HepG2 (cell line): ENCODE measurements around the gene BSG. TPM values are rescaled to one million over a fixed set of nuclear protein-coding genes. Genes with fewer than 3 reads are reported as not detected.

ENCODE experiments used
- ATAC-seq: fragments of 200-7000 bp; cut with Tn5 transposase; 3 replicates; pipeline ENCODE4 v1.9.1; 2020; ENCODE audit warnings: mild to moderate bottlenecking, moderate library complexity
- BruUV-seq: library from RNA; stranded (reverse); fragments of 400-500 nt; replicated peaks from 2 replicates; lab custom pipeline; 2021; lab: Mats Ljungman, UMichigan
- CTCF ChIA-PET: fragments of 300-600 bp; formaldehyde crosslinking; extraction: SDS; loops from one replicate; lab custom pipeline; 2021; ENCODE audit warnings: low total read pairs, inconsistent platforms, low intra/inter-chr PET ratio; lab: Yijun Ruan, JAX
- POLR2A ChIA-PET: fragments of 350-600 bp; sonication (Branson Sonifier 250); formaldehyde crosslinking; loops from one replicate; lab custom pipeline; 2020; ENCODE audit warnings: antibody characterized with exemption, inconsistent platforms; lab: Yijun Ruan, JAX
- DNase-seq: peaks from one replicate; pipeline ENCODE4 v3.0.0-alpha.2; 2015; ENCODE audit warnings: low spot score
- FAIRE-seq: peaks from 3 replicates; lab custom pipeline; 2011; peaks lifted over from hg19 to GRCh38; lab: Jason Lieb, UNC
- H2AFZ ChIP-seq: one replicate; pipeline ENCODE4 v1.6.1; 2011; ENCODE audit warnings: low read length, inconsistent platforms
- H3K27ac ChIP-seq: fragments of 300-600 bp; 3 replicates; pipeline ENCODE4 v1.8.0; 2011; ENCODE audit warnings: mixed run types, mild to moderate bottlenecking, mixed read lengths, low read length, inconsistent platforms; ENCODE audit not compliant: insufficient read depth; ENCODE audit errors: extremely low read length
- H3K27me3 ChIP-seq, 2 experiments: fragments of 200-600 bp in 1 of 2; 2 replicates in 1 of 2; 3 replicates in 1 of 2; pipeline versions ENCODE4 v1.6.0 to v1.8.0; 2011; ENCODE audit warnings: low read length in 2 of 2, mild to moderate bottlenecking in 2 of 2, moderate library complexity in 2 of 2, inconsistent platforms in 1 of 2; ENCODE audit not compliant: insufficient read depth in 2 of 2, control insufficient read depth in 1 of 2
- H3K36me3 ChIP-seq, 2 experiments: fragments of 200-600 bp in 1 of 2; replicated peaks in 1 of 2; 2 replicates in 1 of 2; 3 replicates in 1 of 2; pipeline versions ENCODE4 v1.5.1 to v1.8.0; 2011; ENCODE audit warnings: low read length in 2 of 2, inconsistent platforms in 1 of 2; ENCODE audit not compliant: insufficient read depth in 2 of 2, control insufficient read depth in 1 of 2
- H3K4me1 ChIP-seq: 2 replicates; pipeline ENCODE4 v1.5.1; 2012; ENCODE audit warnings: low read length, inconsistent platforms; ENCODE audit not compliant: insufficient read depth
- H3K4me2 ChIP-seq: 2 replicates; pipeline ENCODE4 v1.6.0; 2011; ENCODE audit warnings: low read depth, low read length, inconsistent platforms
- H3K4me3 ChIP-seq, 3 experiments: fragments of 200-600 bp in 1 of 3; sonication (generic), shearing (Covaris generic) in 1 of 3; replicated peaks in 1 of 3; 2 replicates each; pipeline ENCODE4 v1.5.1; 2011 to 2016; ENCODE audit warnings: low read length in 3 of 3, inconsistent platforms in 2 of 3, low read depth in 2 of 3, mild to moderate bottlenecking in 2 of 3, control low read depth in 1 of 3, mixed read lengths in 1 of 3; ENCODE audit not compliant: insufficient read depth in 1 of 3
- H3K79me2 ChIP-seq: one replicate; pipeline ENCODE4 v1.6.1; 2011; ENCODE audit warnings: low read length, inconsistent platforms; ENCODE audit not compliant: insufficient read depth
- H3K9ac ChIP-seq: 2 replicates; pipeline ENCODE4 v1.6.0; 2011; ENCODE audit warnings: mild to moderate bottlenecking, low read depth, low read length, inconsistent platforms; ENCODE audit not compliant: insufficient read depth
- H3K9me3 ChIP-seq: 2 replicates; pipeline ENCODE4 v1.5.1; 2012; ENCODE audit warnings: mild to moderate bottlenecking, low read length
- H4K20me1 ChIP-seq: 2 replicates; pipeline ENCODE4 v1.6.0; 2011; ENCODE audit warnings: inconsistent platforms, mild to moderate bottlenecking, low read length, moderate library complexity; ENCODE audit not compliant: insufficient read depth
- ATF7-NPFF ChIP-seq: sonication (generic); formaldehyde crosslinking; IDR thresholded peaks from 2 replicates; pipeline ENCODE4 v1.8.1; 2023; ENCODE audit warnings: mild to moderate bottlenecking, low read depth, missing genetic modification reagents, moderate library complexity
- EP300 ChIP-seq, 3 experiments: sonication (generic) in 1 of 3; formaldehyde crosslinking in 1 of 3; IDR thresholded peaks; 2 replicates each; pipeline versions ENCODE4 v1.5.1 to v1.6.1; 2011 to 2020; ENCODE audit warnings: low read depth in 2 of 3, low read length in 2 of 3, borderline replicate concordance in 1 of 3, improper control_type of control experiment in 1 of 3, mild to moderate bottlenecking in 1 of 3, missing genetic modification reagents in 1 of 3, moderate library complexity in 1 of 3
- FOXO1 ChIP-seq: sonication (generic); formaldehyde crosslinking; IDR thresholded peaks from 2 replicates; pipeline ENCODE4 v1.4.0; 2020; ENCODE audit warnings: missing genetic modification reagents
- FOXP4 ChIP-seq: sonication (generic); formaldehyde crosslinking; IDR thresholded peaks from 2 replicates; pipeline ENCODE4 v1.4.0; 2020; ENCODE audit warnings: missing genetic modification reagents
- NFE2L1 ChIP-seq: sonication (generic); formaldehyde crosslinking; IDR thresholded peaks from 2 replicates; pipeline ENCODE4 v1.4.0; 2020; ENCODE audit warnings: missing genetic modification reagents, mild to moderate bottlenecking, borderline replicate concordance
- RARA ChIP-seq: IDR thresholded peaks from 2 replicates; pipeline ENCODE4 v1.6.1; 2016; ENCODE audit warnings: missing genetic modification reagents, missing compliant biosample characterization
- SAP130 ChIP-seq: IDR thresholded peaks from 2 replicates; pipeline ENCODE4 v1.6.1; 2016; ENCODE audit warnings: low read depth
- SP1 ChIP-seq, 2 experiments: fragments of 450-650 bp in 1 of 2; sonication (generic) in 1 of 2; formaldehyde crosslinking in 1 of 2; IDR thresholded peaks; 2 replicates each; pipeline versions ENCODE4 v1.4.0 to v1.6.1; 2016 to 2020; ENCODE audit warnings: missing genetic modification reagents in 1 of 2
- TCF7 ChIP-seq: sonication (generic); IDR thresholded peaks from 2 replicates; pipeline ENCODE4 v1.6.1; 2016; ENCODE audit warnings: antibody characterized with exemption, low read depth
- ZBTB10 ChIP-seq: sonication (generic); formaldehyde crosslinking; IDR thresholded peaks from 2 replicates; pipeline ENCODE4 v1.4.0; 2020; ENCODE audit warnings: missing genetic modification reagents, borderline replicate concordance
- ZBTB20 ChIP-seq: sonication (generic); formaldehyde crosslinking; IDR thresholded peaks from 2 replicates; pipeline ENCODE4 v1.8.1; 2023; ENCODE audit warnings: missing genetic modification reagents, low read depth, mild to moderate bottlenecking, borderline replicate concordance
- ZFP90 ChIP-seq: sonication (generic); formaldehyde crosslinking; IDR thresholded peaks from 2 replicates; pipeline ENCODE4 v1.8.0; 2022; ENCODE audit warnings: missing genetic modification reagents, mild to moderate bottlenecking, inconsistent platforms, borderline replicate concordance
- ZMAT3 ChIP-seq: sonication (generic); formaldehyde crosslinking; conservative IDR thresholded peaks from 2 replicates; pipeline ENCODE4 v1.7.0; 2021; ENCODE audit warnings: missing genetic modification reagents
- ZNF234 ChIP-seq: sonication (generic); formaldehyde crosslinking; conservative IDR thresholded peaks from 2 replicates; pipeline ENCODE4 v1.5.1; 2020; ENCODE audit warnings: mild to moderate bottlenecking, missing genetic modification reagents
- ZNF276 ChIP-seq: sonication (generic); formaldehyde crosslinking; IDR thresholded peaks from 2 replicates; pipeline ENCODE4 v1.4.0; 2020; ENCODE audit warnings: mild to moderate bottlenecking, low read depth, missing genetic modification reagents
- WGBS: methylation state at CpG from one replicate; pipeline ENCODE4 v1.1.6; 2017; ENCODE audit warnings: low lambda C conversion rate; 5-methylcytosine and 5-hydroxymethylcytosine counted together
- in situ Hi-C: cut with HindIII; loops from 2 replicates; pipeline ENCODE4 v1.10.0; 2017; ENCODE audit warnings: low pct_unique_long_range_greater_than_20kb; ENCODE audit not compliant: extremely low pct_ligation_motif_present
- intact Hi-C: fragments of 100-400 bp; cut with micrococcal nuclease; formaldehyde crosslinking; loops from one replicate; pipeline ENCODE4 v1.10.0; 2022; ENCODE audit not compliant: unreplicated experiment
- polyA plus RNA-seq, 8 experiments: library from polyadenylated mRNA; depleted of rRNA in 3 of 8; stranded (reverse) in 7 of 8; unstranded in 1 of 8; fragments of >200 nt; fragmentation: Illumina TruSeq in 4 of 8; extraction: Trizol in 4 of 8; gene quantifications; 2 replicates each; pipeline versions ENCODE4 v1.2.1 to v1.2.3, GENCODE V29; 2011 to 2016; ENCODE audit warnings: low read depth in 4 of 8, missing spikeins in 1 of 8, mixed read lengths in 1 of 8; ENCODE audit not compliant: insufficient read depth in 1 of 8
- total RNA-seq, 5 experiments: library from RNA; depleted of rRNA; stranded (reverse); fragments of >200 nt; fragmentation: Illumina TruSeq; extraction: Trizol; gene quantifications; 2 replicates each; pipeline ENCODE4 v1.2.3, GENCODE V29; 2016; ENCODE audit warnings: low read depth in 1 of 5

Gene BSG
- total and polyA plus RNA-seq, 2 of the 13 experiments (the other 11 are each of a cell fraction or from before 2014, with no cell fraction given), result 309 to 754 TPM

- peak; percentile 61 for DNase-seq
- Histone ChIP-seq H3K27ac (peak overlapping the region; percentile 95), H3K4me1 (peaks cover 31% of the 10 kb centered on the region), H4K20me1 (peaks cover 30% of the 10 kb centered on the region), H3K4me2 (peak overlapping the region; percentile 92), H3K36me3 (peaks cover 0 to 2% of the 10 kb centered on the region in 2 experiments; a peak in 2 of 5 replicates), H3K27me3 (no peaks in the 10 kb centered on the region; a peak in 1 of 5 replicates), H2AFZ (no peak overlapping the region), H3K79me2 (peaks cover 37% of the 10 kb centered on the region), H3K9me3 (no peaks in the 10 kb centered on the region), H3K9ac (peak overlapping the region; percentile 70), H3K4me3 (peak overlapping the region; percentile 64 to 96 (median 80))
- WGBS, result under 1% methylated on average over 44 of the region's 45 CpGs
- FAIRE-seq, result peak; percentile 34
- in situ Hi-C loops, result no loop called here
- peak; percentile 42 for ATAC-seq
- ChIA-PET CTCF (no interaction called here), POLR2A (interaction anchor here (0.7 to 4.3 kb wide), 5 partner anchors 15 to 64 kb away, joined by 3 to 45 read pairs (median 16); partner anchors contain the start of genes CDC34 and POLRMT)
- intact Hi-C loops, result loop anchor here (2.0 kb wide), 1 partner anchor 20 kb away; no protein-coding TSS in a partner anchor
- no TSS peak for BruUV-seq
- TF ChIP-seq ATF7-NPFF (CRISPR knock-in tag) (peak; percentile 61; the same call in 1 of the 2 replicates), SAP130 (CRISPR knock-in tag) (peak; percentile 80), ZMAT3 (CRISPR knock-in tag) (0 out of 2 replicates have a peak, but pooled peaks have one; percentile 62), EP300 (IDR thresholded peaks at IDR 0.05; ENCODE audit: low read depth in 2 of 2, low read length in 2 of 2) (0 out of 4 replicates have a peak, but pooled peaks of 1 of the 2 experiments have one; percentile 13), EP300 (CRISPR knock-in tag; IDR thresholded peaks at IDR 0.05; ENCODE audit: borderline replicate concordance) (0 out of 2 replicates have a peak, but pooled peaks have one; percentile 10), RARA (CRISPR knock-in tag) (peak; percentile 81), ZNF234 (CRISPR knock-in tag) (no peak), NFE2L1 (CRISPR knock-in tag) (no peak), FOXO1 (peak; percentile 73), TCF7 (peak; percentile 36; the same call in 1 of the 2 replicates), ZBTB10 (CRISPR knock-in tag) (0 out of 2 replicates have a peak, but pooled peaks have one; percentile 52), FOXP4 (CRISPR knock-in tag) (peak; percentile 61; the same call in 1 of the 2 replicates), ZFP90 (CRISPR knock-in tag) (peak; percentile 93), ZNF276 (CRISPR knock-in tag) (peak; percentile 48; the same call in 1 of the 2 replicates), ZBTB20 (CRISPR knock-in tag) (0 out of 2 replicates have a peak, but pooled peaks have one; percentile 18), SP1 (IDR thresholded peaks at IDR 0.05) (no peak), SP1 (CRISPR knock-in tag; IDR thresholded peaks at IDR 0.05) (peak; percentile 41; the same call in 1 of the 2 replicates)
Measured at GRCh38 chr19:570937-571565, 1.3 kb upstream of the BSG start.
